PFSK-1 (cell line): ENCODE data around the gene PIK3AP1.

Experiments
- FOXP2 ChIP-seq: optimal IDR thresholded peaks from 2 replicates; pipeline ENCODE3; 2011; ENCODE audit warnings: borderline replicate concordance, control low read depth, inconsistent platforms; ENCODE audit not compliant: insufficient read depth; ENCODE audit errors: extremely low read length, extremely low read depth
- POLR2AphosphoS5 ChIP-seq: IDR thresholded peaks from 2 replicates; pipeline ENCODE4 v1.6.1; 2012; ENCODE audit warnings: low read depth, mild to moderate bottlenecking, control low read depth, low read length, moderate library complexity
- REST ChIP-seq, 2 experiments: IDR thresholded peaks; 2 replicates each; pipeline versions ENCODE4 v1.6.1 to v1.8.0; 2011 to 2012; ENCODE audit warnings: low read depth in 2 of 2, low read length in 2 of 2, control low read depth in 1 of 2, inconsistent platforms in 1 of 2, mild to moderate bottlenecking in 1 of 2, moderate library complexity in 1 of 2; ENCODE audit not compliant: insufficient read depth in 1 of 2
- SIN3A ChIP-seq: IDR thresholded peaks from 2 replicates; pipeline ENCODE4 v1.6.1; 2012; ENCODE audit warnings: mild to moderate bottlenecking, low read length, moderate library complexity, borderline replicate concordance; ENCODE audit not compliant: insufficient read depth
- TAF1 ChIP-seq: IDR thresholded peaks from 2 replicates; pipeline ENCODE4 v1.6.1; 2012; ENCODE audit warnings: low read length, control low read depth, borderline replicate concordance; ENCODE audit not compliant: insufficient read depth

Gene PIK3AP1

DNA sequence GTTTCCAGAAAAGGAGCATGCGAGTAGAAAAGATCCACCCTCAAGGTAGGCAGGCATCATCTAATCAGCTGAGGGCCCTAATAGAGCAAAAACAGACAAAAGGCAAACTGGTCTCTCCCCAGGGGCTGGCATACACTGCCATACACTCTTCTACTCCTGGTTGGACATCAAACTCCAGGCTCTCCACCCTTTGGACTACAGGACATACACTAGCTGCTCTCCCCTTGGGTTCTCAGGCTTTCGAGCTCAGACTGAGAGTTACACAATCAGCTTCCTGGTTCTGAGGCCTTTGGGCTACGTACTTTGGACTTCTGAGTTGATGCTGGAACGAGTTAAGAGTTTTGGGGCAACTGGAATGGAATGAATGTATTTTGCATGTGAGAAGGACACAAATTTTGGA is 82.6 kb downstream of the PIK3AP1 start:
- no peak for TF ChIP-seq SIN3A

GRCh38 chr10:96636551-96636950 is 83.8 kb downstream of the PIK3AP1 start:
- TF ChIP-seq POLR2AphosphoS5 (no peak), REST (IDR thresholded peaks at IDR 0.05; ENCODE audit: insufficient read depth in 1 of 2, low read depth in 2 of 2, low read length in 2 of 2) (no peak), TAF1 (no peak), SIN3A (no peak), FOXP2 (no peak)

GRCh38 chr10:96632974-96633710 is 87.2 kb downstream of the PIK3AP1 start:
- TF ChIP-seq SIN3A (no peak), POLR2AphosphoS5 (no peak), FOXP2 (no peak), REST (IDR thresholded peaks at IDR 0.05; ENCODE audit: insufficient read depth in 1 of 2, low read depth in 2 of 2, low read length in 2 of 2) (no peak), TAF1 (no peak)

DNA sequence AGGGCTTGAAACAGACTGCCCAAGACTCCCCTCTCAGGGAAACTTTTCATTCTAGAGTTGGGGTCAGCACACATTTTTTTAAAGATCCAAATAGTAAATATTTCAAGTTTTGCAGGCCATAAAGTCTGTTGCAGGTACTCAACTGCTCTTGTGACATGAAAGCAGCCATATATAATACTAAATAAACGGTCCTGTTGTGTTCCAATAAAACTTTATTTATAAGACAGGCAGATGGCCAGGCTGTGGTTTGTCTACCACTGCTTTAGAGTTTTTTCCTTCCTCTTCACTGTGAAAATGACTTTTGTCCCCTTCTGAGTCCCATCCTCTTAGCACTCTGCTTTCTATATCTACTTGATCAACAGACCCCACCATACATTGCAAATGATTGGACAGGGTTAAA is 93.0 kb downstream of the PIK3AP1 start:
- TF ChIP-seq FOXP2 (no peak), REST (IDR thresholded peaks at IDR 0.05; ENCODE audit: insufficient read depth in 1 of 2, low read depth in 2 of 2, low read length in 2 of 2) (no peak), TAF1 (no peak), POLR2AphosphoS5 (no peak), SIN3A (no peak)

DNA sequence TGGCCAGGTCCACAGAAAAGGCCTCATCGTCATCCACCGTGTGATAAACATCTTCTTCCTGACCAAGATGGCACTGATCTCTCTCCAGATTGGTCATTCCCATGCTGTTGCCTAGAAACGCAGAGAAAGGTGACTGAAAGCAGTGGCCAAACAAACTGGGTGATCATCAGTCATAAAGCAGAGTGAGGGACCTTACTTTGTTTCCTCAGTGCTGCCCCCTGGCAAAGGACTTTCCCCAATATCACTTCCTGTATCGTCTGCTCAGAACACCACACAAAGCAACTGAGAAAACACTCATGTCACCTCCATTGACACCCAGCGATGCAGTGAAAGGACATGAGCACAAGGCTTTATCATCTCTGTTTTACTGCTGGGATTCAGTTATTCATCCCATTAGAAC is 93.5 kb downstream of the PIK3AP1 start:
- TF ChIP-seq SIN3A (no peak), POLR2AphosphoS5 (no peak), TAF1 (no peak), FOXP2 (no peak), REST (IDR thresholded peaks at IDR 0.05; ENCODE audit: insufficient read depth in 1 of 2, low read depth in 2 of 2, low read length in 2 of 2) (no peak)
